ENCODE results near the gene UVSSA. TPM values are rescaled to one million over a fixed set of nuclear protein-coding genes. Genes with fewer than 3 reads are reported as not detected.

UVSSA gene
- total RNA-seq, 1 experiment from 2014 or later = 26.3 TPM

GRCh38 chr4:1379801-1380331, 32.9 kb downstream of the UVSSA start:
- Histone ChIP-seq H3K4me3 (ENCODE audit: low read depth, low read length) (no peak overlapping the region), H3K9me3 (no peaks in the 10 kb centered on the region), H3K27me3 (replicated peaks; ENCODE audit: control insufficient read depth, insufficient read depth, low read length) (no peaks in the 10 kb centered on the region), H3K4me1 (no peaks in the 10 kb centered on the region), H3K36me3 (ENCODE audit: control insufficient read depth, insufficient read depth, low read length) (no peaks in the 10 kb centered on the region)
- no TSS peak for BruUV-seq (replicated peaks)
- H3K4me1 Mint-ChIP-seq (ENCODE audit: low read depth, unreplicated experiment) = no peaks in the 10 kb centered on the region
- no peak for TF ChIP-seq CTCF (IDR thresholded peaks at IDR 0.05; ENCODE audit: insufficient read depth in 1 of 2, low read depth in 1 of 2, low read length in 1 of 2, severe bottlenecking in 1 of 2, unreplicated experiment in 1 of 2)
- H3K27me3 Mint-ChIP-seq (ENCODE audit: insufficient read depth, unreplicated experiment) = no peaks in the 10 kb centered on the region
- no peaks in the 10 kb centered on the region for H3K9me3 Mint-ChIP-seq (ENCODE audit: unreplicated experiment)
- H3K4me3 Mint-ChIP-seq (ENCODE audit: unreplicated experiment) = no peak overlapping the region
- peak in 1 of 2 experiments; percentile 14 for DNase-seq
- ChIA-PET CTCF (no interaction called here), POLR2A (no interaction called here)
- intact Hi-C loops (cut with micrococcal nuclease; ENCODE audit: unreplicated experiment) = no loop called here
- H3K36me3 Mint-ChIP-seq (ENCODE audit: insufficient read depth, unreplicated experiment) = no peaks in the 10 kb centered on the region
- no peak overlapping the region for H3K27ac Mint-ChIP-seq (ENCODE audit: unreplicated experiment)

- Mint-ChIP-seq H3K27ac (ENCODE audit: unreplicated experiment) (no peak overlapping the region), H3K9me3 (ENCODE audit: unreplicated experiment) (no peaks in the 10 kb centered on the region), H3K27me3 (ENCODE audit: insufficient read depth, unreplicated experiment) (no peaks in the 10 kb centered on the region), H3K4me3 (ENCODE audit: unreplicated experiment) (no peak overlapping the region), H3K4me1 (ENCODE audit: low read depth, unreplicated experiment) (no peaks in the 10 kb centered on the region), H3K36me3 (ENCODE audit: insufficient read depth, unreplicated experiment) (no peaks in the 10 kb centered on the region)
- CTCF ChIA-PET = no interaction called here
- BruUV-seq (replicated peaks) = no TSS peak
- intact Hi-C loops (cut with micrococcal nuclease; ENCODE audit: unreplicated experiment) = no loop called here
- DNase-seq = peak in 1 of 2 experiments; percentile 27
- POLR2A ChIA-PET = no interaction called here
- TF ChIP-seq CTCF (IDR thresholded peaks at IDR 0.05; ENCODE audit: insufficient read depth in 1 of 2, low read depth in 1 of 2, low read length in 1 of 2, severe bottlenecking in 1 of 2, unreplicated experiment in 1 of 2) = no peak
- H3K4me1 ChIP-seq = no peaks in the 10 kb centered on the region
- H3K27me3 ChIP-seq (replicated peaks; ENCODE audit: control insufficient read depth, insufficient read depth, low read length) = no peaks in the 10 kb centered on the region
- H3K9me3 ChIP-seq = no peaks in the 10 kb centered on the region
- no peak overlapping the region for H3K4me3 ChIP-seq (ENCODE audit: low read depth, low read length)
- H3K36me3 ChIP-seq (ENCODE audit: control insufficient read depth, insufficient read depth, low read length) = no peaks in the 10 kb centered on the region
Observed at GRCh38 chr4:1380368-1381151, 33.6 kb downstream of the UVSSA start.

GRCh38 chr4:1381181-1381621, 34.2 kb downstream of the UVSSA start:
- no peak overlapping the region for H3K4me3 Mint-ChIP-seq (ENCODE audit: unreplicated experiment)
- no TSS peak for BruUV-seq (replicated peaks)

More at GRCh38 chr4:1381181-1381621, 34.2 kb downstream of the UVSSA start:
- peak in 1 of 2 experiments; percentile 19 for DNase-seq
- H3K27ac Mint-ChIP-seq (ENCODE audit: unreplicated experiment) = no peak overlapping the region
- Histone ChIP-seq H3K36me3 (ENCODE audit: control insufficient read depth, insufficient read depth, low read length) (no peaks in the 10 kb centered on the region), H3K9me3 (no peaks in the 10 kb centered on the region), H3K27me3 (replicated peaks; ENCODE audit: control insufficient read depth, insufficient read depth, low read length) (no peaks in the 10 kb centered on the region), H3K4me3 (ENCODE audit: low read depth, low read length) (no peak overlapping the region), H3K4me1 (no peaks in the 10 kb centered on the region)
- H3K4me1 Mint-ChIP-seq (ENCODE audit: low read depth, unreplicated experiment) = no peaks in the 10 kb centered on the region
- no peaks in the 10 kb centered on the region for H3K9me3 Mint-ChIP-seq (ENCODE audit: unreplicated experiment)
- TF ChIP-seq CTCF (IDR thresholded peaks at IDR 0.05; ENCODE audit: insufficient read depth in 1 of 2, low read depth in 1 of 2, low read length in 1 of 2, severe bottlenecking in 1 of 2, unreplicated experiment in 1 of 2) = no peak
- ChIA-PET CTCF (no interaction called here), POLR2A (no interaction called here)
- no peaks in the 10 kb centered on the region for H3K27me3 Mint-ChIP-seq (ENCODE audit: insufficient read depth, unreplicated experiment)
- intact Hi-C loops (cut with micrococcal nuclease; ENCODE audit: unreplicated experiment) = no loop called here
- no peaks in the 10 kb centered on the region for H3K36me3 Mint-ChIP-seq (ENCODE audit: insufficient read depth, unreplicated experiment)
